Measurements from ENCODE around the gene CRYAA. TPM values are rescaled to one million over a fixed set of nuclear protein-coding genes. Genes with fewer than 3 reads are reported as not detected.

Gene CRYAA
- total RNA-seq, 1 experiment from 2014 or later: not detected

GRCh38 chr21:43189936-43190335 lies 21.1 kb downstream of the CRYAA start:
- H3K4me2 ChIP-seq (ENCODE audit: insufficient read depth, insufficient read length, low read length): no peak overlapping the region
- Mint-ChIP-seq H3K27ac (peak overlapping the region in 1 of 3 experiments; percentile 5; a peak in 1 of 7 replicates), H3K4me1 (peaks cover 13 to 14% of the 10 kb centered on the region in 2 experiments), H3K36me3 (ENCODE audit: insufficient read depth in 1 of 3, low read depth in 3 of 3) (no peaks in the 10 kb centered on the region; a peak in 3 of 7 replicates), H3K9me3 (peaks cover 0 to 3% of the 10 kb centered on the region in 2 experiments; a peak in 2 of 5 replicates), H3K4me3 (no peak overlapping the region), H3K27me3 (ENCODE audit: low read depth) (peaks cover 11% of the 10 kb centered on the region)
- no peaks in the 10 kb centered on the region for H3K4me1 ChIP-seq (ENCODE audit: insufficient read depth, low read length)
- no peak overlapping the region for H4K5ac ChIP-seq (ENCODE audit: insufficient read length, low read depth, low read length)
- H3K23ac ChIP-seq (ENCODE audit: insufficient read length, low read depth, low read length): no peak overlapping the region
- WGBS (ENCODE audit: extremely low coverage, insufficient read length, low lambda C conversion rate): no CpG with 5 or more reads among the region's 6 CpGs
- no peak overlapping the region for H3K14ac ChIP-seq (ENCODE audit: insufficient read depth, low read length)
- no peak overlapping the region for H3T11ph ChIP-seq (ENCODE audit: low read length)
- no peak overlapping the region for H2BK15ac ChIP-seq (ENCODE audit: low read depth, low read length)
- TF ChIP-seq, protein P1, sequence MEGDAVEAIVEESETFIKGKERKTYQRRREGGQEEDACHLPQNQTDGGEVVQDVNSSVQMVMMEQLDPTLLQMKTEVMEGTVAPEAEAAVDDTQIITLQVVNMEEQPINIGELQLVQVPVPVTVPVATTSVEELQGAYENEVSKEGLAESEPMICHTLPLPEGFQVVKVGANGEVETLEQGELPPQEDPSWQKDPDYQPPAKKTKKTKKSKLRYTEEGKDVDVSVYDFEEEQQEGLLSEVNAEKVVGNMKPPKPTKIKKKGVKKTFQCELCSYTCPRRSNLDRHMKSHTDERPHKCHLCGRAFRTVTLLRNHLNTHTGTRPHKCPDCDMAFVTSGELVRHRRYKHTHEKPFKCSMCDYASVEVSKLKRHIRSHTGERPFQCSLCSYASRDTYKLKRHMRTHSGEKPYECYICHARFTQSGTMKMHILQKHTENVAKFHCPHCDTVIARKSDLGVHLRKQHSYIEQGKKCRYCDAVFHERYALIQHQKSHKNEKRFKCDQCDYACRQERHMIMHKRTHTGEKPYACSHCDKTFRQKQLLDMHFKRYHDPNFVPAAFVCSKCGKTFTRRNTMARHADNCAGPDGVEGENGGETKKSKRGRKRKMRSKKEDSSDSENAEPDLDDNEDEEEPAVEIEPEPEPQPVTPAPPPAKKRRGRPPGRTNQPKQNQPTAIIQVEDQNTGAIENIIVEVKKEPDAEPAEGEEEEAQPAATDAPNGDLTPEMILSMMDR (conservative IDR thresholded peaks at IDR 0.05): no peak
- H3K27me3 ChIP-seq (ENCODE audit: insufficient read depth, low read length): no peaks in the 10 kb centered on the region
- no peak overlapping the region for H3K56ac ChIP-seq (ENCODE audit: insufficient read length, low read depth, low read length)
- no peak overlapping the region for H2BK120ac ChIP-seq (ENCODE audit: low read depth, low read length, poor library complexity, severe bottlenecking)
- H3K79me1 ChIP-seq (ENCODE audit: insufficient read depth, low read depth, low read length, poor library complexity, severe bottlenecking): no peaks in the 10 kb centered on the region
- H3K79me2 ChIP-seq (ENCODE audit: insufficient read depth, low read length): no peaks in the 10 kb centered on the region
- no peak overlapping the region for H2BK12ac ChIP-seq (ENCODE audit: insufficient read length, low read depth, low read length)
- peak; percentile 19 for DNase-seq
- no peaks in the 10 kb centered on the region for H4K20me1 ChIP-seq (ENCODE audit: control insufficient read depth, insufficient read depth, insufficient read length)
- H3K18ac ChIP-seq (ENCODE audit: insufficient read length, low read depth, low read length): no peak overlapping the region
- H3K4ac ChIP-seq (ENCODE audit: low read depth, low read length): no peak overlapping the region
- no peaks in the 10 kb centered on the region for H3K23me2 ChIP-seq (ENCODE audit: insufficient read length, low read depth, low read length, poor library complexity, severe bottlenecking)
- H2AFZ ChIP-seq (ENCODE audit: low read length): no peak overlapping the region
- no peak overlapping the region for H3K27ac ChIP-seq (ENCODE audit: insufficient read length, low read depth, low read length)
- H2BK5ac ChIP-seq (ENCODE audit: insufficient read length, low read length): no peak overlapping the region
- H3K9me3 ChIP-seq (ENCODE audit: control insufficient read depth, low read depth, low read length): no peaks in the 10 kb centered on the region
- H4K91ac ChIP-seq (ENCODE audit: insufficient read length, low read depth, low read length): no peak overlapping the region
- H3K9ac ChIP-seq (ENCODE audit: extremely low read depth, insufficient read length, low read length): no peak overlapping the region
- no peak overlapping the region for H4K8ac ChIP-seq (replicated peaks; ENCODE audit: insufficient read length, low read depth, low read length)
- H2BK20ac ChIP-seq (ENCODE audit: low read depth, low read length, poor library complexity, severe bottlenecking): no peak overlapping the region
- no peak overlapping the region for H2AK5ac ChIP-seq (ENCODE audit: insufficient read length, low read length)
